EL (cell line): ENCODE results near the gene COL9A2.

Source experiments
- DNase-seq: peaks from one replicate; pipeline ENCODE4 v3.0.0-alpha.2; 2016

COL9A2 gene

GRCh38 chr1:40256401-40257084 lies 60.5 kb downstream of the COL9A2 start:
- DNase-seq, result no peak

DNA sequence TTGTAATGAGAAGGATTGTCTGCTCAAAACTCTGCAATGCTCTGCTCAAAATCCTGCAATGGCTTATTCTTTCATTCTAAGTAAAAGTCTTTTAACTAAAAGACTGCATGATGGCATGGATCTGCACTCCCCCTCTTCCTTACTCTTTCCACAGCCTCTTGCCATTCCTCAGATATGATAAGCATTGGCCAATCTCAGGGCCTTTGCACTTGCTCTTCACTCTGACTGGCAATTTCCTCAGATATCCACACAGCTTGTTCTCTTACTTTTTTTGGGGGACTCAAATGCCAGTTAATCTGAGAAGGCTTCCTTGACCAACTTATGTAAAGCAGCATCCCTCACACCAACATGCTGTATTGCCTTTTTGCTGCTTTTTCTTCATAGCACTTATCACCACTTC lies 61.9 kb downstream of the COL9A2 start:
- DNase-seq, result no peak

DNA sequence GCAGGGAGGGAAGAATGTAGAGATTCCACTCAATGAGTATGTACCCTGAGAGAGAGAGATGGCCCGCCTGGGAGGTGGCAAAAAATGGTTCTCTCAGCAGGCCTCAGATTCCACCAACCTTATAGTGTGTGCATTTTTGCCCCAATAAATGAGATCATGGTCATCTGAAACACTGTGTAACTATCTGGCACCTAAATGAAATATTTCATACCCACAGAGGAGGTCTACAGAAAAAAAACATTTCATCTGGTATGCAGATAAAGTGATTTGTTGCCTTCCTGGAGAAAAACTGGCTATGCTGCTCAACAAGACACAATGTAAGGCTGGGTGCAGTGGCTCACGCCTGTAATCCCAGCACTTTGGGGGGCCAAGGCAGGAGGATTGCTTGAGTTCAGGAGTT lies 64.5 kb downstream of the COL9A2 start:
- DNase-seq, result no peak

DNA sequence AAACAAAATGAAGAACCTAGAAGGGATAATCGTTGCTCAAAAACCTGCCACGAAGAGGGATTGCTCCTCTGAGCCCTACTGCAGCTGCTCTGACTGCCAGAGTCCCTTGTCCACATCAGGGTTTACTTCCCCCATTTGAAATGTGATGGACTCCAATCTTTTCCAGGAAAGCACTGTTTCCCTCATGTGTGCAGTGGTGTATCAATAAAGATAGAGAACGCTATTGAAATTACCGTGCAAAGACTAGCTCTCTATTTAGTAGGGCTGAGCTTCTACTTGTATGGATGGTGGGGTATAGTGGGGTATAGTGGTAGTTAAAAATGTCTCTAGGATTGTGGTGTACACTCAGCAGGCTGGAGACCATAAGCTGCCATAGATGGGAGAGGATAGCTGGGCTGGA lies 65.6 kb downstream of the COL9A2 start:
- DNase-seq, result no peak
